Endothelial cell of umbilical vein (primary cell): ENCODE data around the gene RFLNA. TPM values are rescaled to one million over a fixed set of nuclear protein-coding genes. Genes with fewer than 3 reads are reported as not detected.
A peak's percentile ranks its signal among the peaks of the same experiment; 100 is the strongest.

ENCODE experiments used
- BruUV-seq: library from RNA; stranded (reverse); fragments of 400-500 nt; replicated peaks from 2 replicates; lab custom pipeline; 2021; lab: Mats Ljungman, UMichigan
- CTCF ChIA-PET: fragments of 300-600, 350-600 bp; sonication (Branson Sonifier 250); formaldehyde crosslinking; loops from one replicate; lab custom pipeline; 2021; ENCODE audit warnings: antibody characterized with exemption, inconsistent platforms; lab: Charles Lee
- POLR2A ChIA-PET: fragments of 300-600, 350-600 bp; sonication (Branson Sonifier 250); formaldehyde crosslinking; loops from one replicate; lab custom pipeline; 2021; ENCODE audit warnings: antibody characterized with exemption, inconsistent platforms; lab: Charles Lee
- DNase-seq: peaks from one replicate; pipeline ENCODE4 v3.0.0-alpha.2; 2011; ENCODE audit warnings: low read depth, low spot score
- FAIRE-seq: peaks from 2 replicates; lab custom pipeline; 2011; peaks lifted over from hg19 to GRCh38; lab: Jason Lieb, UNC
- H2AFZ ChIP-seq: 2 replicates; pipeline ENCODE4 v1.6.0; 2012; ENCODE audit warnings: low read depth, low read length, control low read depth, inconsistent platforms
- H3K27ac ChIP-seq: 2 replicates; pipeline ENCODE4 v1.5.1; 2011; ENCODE audit warnings: low read depth, mild to moderate bottlenecking, control low read depth, low read length, moderate library complexity; ENCODE audit not compliant: insufficient read depth
- H3K27me3 ChIP-seq, 2 experiments: 2 replicates each; pipeline versions ENCODE4 v1.6.0 to v1.6.1; 2011; ENCODE audit warnings: low read length in 2 of 2, mixed read lengths in 1 of 2; ENCODE audit not compliant: control insufficient read depth in 2 of 2, insufficient read depth in 2 of 2
- H3K36me3 ChIP-seq, 2 experiments: 2 replicates in 1 of 2; 3 replicates in 1 of 2; pipeline ENCODE4 v1.5.1; 2011; ENCODE audit warnings: low read length in 2 of 2, mild to moderate bottlenecking in 1 of 2, moderate library complexity in 1 of 2; ENCODE audit not compliant: control insufficient read depth in 2 of 2, insufficient read depth in 2 of 2; ENCODE audit errors: extremely low read depth in 1 of 2
- H3K4me1 ChIP-seq: 3 replicates; pipeline ENCODE4 v1.5.1; 2011; ENCODE audit warnings: mild to moderate bottlenecking, low read length; ENCODE audit not compliant: control insufficient read depth, insufficient read depth; ENCODE audit errors: extremely low read depth
- H3K4me2 ChIP-seq: 2 replicates; pipeline ENCODE4 v1.6.1; 2011; ENCODE audit warnings: low read length, control low read depth, mixed read lengths; ENCODE audit not compliant: insufficient read depth
- H3K4me3 ChIP-seq, 3 experiments: fragments of 200-600 bp in 1 of 3; sonication (generic), shearing (Covaris generic) in 1 of 3; replicated peaks in 1 of 3; 2 replicates each; pipeline ENCODE4 v1.5.1; 2011 to 2016; ENCODE audit warnings: control low read depth in 3 of 3, low read length in 3 of 3, mild to moderate bottlenecking in 2 of 3, inconsistent platforms in 1 of 3, low read depth in 1 of 3, moderate library complexity in 1 of 3; ENCODE audit not compliant: insufficient read depth in 1 of 3
- H3K79me2 ChIP-seq: 2 replicates; pipeline ENCODE4 v1.6.0; 2012; ENCODE audit warnings: low read length, inconsistent platforms; ENCODE audit not compliant: control insufficient read depth, insufficient read depth
- H3K9ac ChIP-seq: replicated peaks from 2 replicates; pipeline ENCODE3; 2011; ENCODE audit warnings: low read length, control low read depth; ENCODE audit not compliant: insufficient read depth; ENCODE audit errors: extremely low read depth
- H3K9me1 ChIP-seq: replicated peaks from 3 replicates; pipeline ENCODE4 v1.6.0; 2011; ENCODE audit warnings: mild to moderate bottlenecking, low read length; ENCODE audit not compliant: control insufficient read depth, insufficient read depth; ENCODE audit errors: extremely low read depth
- H3K9me3 ChIP-seq: replicated peaks from 2 replicates; pipeline ENCODE4 v1.5.1; 2012; ENCODE audit warnings: low read length, inconsistent platforms; ENCODE audit not compliant: control insufficient read depth, insufficient read depth
- H4K20me1 ChIP-seq: replicated peaks from 2 replicates; pipeline ENCODE3; 2011; ENCODE audit warnings: mild to moderate bottlenecking, low read length; ENCODE audit not compliant: control insufficient read depth, insufficient read depth; ENCODE audit errors: extremely low read depth
- CTCF ChIP-seq, 2 donors: IDR thresholded peaks; 1 replicate in 1 of 2; 2 replicates in 1 of 2; pipeline ENCODE4 v1.5.1; 2011; ENCODE audit warnings: low read length in 2 of 2, mild to moderate bottlenecking in 2 of 2, moderate library complexity in 2 of 2, control low read depth in 1 of 2, inconsistent platforms in 1 of 2, low read depth in 1 of 2; ENCODE audit not compliant: insufficient read depth in 1 of 2; ENCODE audit errors: extremely low read depth in 1 of 2
- EZH2 ChIP-seq: IDR thresholded peaks from 2 replicates; pipeline ENCODE4 v1.6.1; 2012; ENCODE audit warnings: borderline replicate concordance, low read depth, mild to moderate bottlenecking, moderate library complexity, low read length, inconsistent platforms; ENCODE audit not compliant: severe bottlenecking
- GATA2 ChIP-seq: IDR thresholded peaks from 2 replicates; pipeline ENCODE4 v1.7.0; 2011; ENCODE audit warnings: low read depth, mild to moderate bottlenecking, moderate library complexity, mixed read lengths, low read length; ENCODE audit not compliant: insufficient read length, insufficient read depth
- dilution Hi-C: fragments of 300-500 bp; cut with MboI; formaldehyde crosslinking; loops from one replicate; pipeline ENCODE4 v1.15.0; 2019; ENCODE audit warnings: low sequenced_read_pairs; ENCODE audit not compliant: extremely low pct_ligation_motif_present
- intact Hi-C: fragments of 100-400 bp; cut with micrococcal nuclease; formaldehyde crosslinking; loops from one replicate; pipeline ENCODE4 v1.10.0; 2022
- polyA plus RNA-seq, 4 experiments: library from polyadenylated mRNA; depleted of rRNA in 3 of 4; stranded (reverse) in 3 of 4; unstranded in 1 of 4; fragments of >200 nt; gene quantifications; 2 replicates each; pipeline versions ENCODE4 v1.2.1 to v1.2.3, GENCODE V29; 2011 to 2012; ENCODE audit warnings: missing spikeins in 1 of 4
- total RNA-seq: library from RNA; stranded (reverse); gene quantifications from 2 replicates; pipeline ENCODE4 v1.2.3, GENCODE V29; 2021

Gene RFLNA
- total and polyA plus RNA-seq, 2 donors (not counting 3 experiments of a cell fraction or from before 2014, with no cell fraction given): 19.7 to 24.5 TPM

- Histone ChIP-seq H3K4me3 (no peak overlapping the region), H3K79me2 (no peaks in the 10 kb centered on the region), H3K9me1 (no peaks in the 10 kb centered on the region), H4K20me1 (no peaks in the 10 kb centered on the region), H3K9ac (no peak overlapping the region), H3K36me3 (peaks cover 23 to 72% of the 10 kb centered on the region in 2 experiments), H3K27ac (no peak overlapping the region), H3K4me2 (no peak overlapping the region), H3K27me3 (no peaks in the 10 kb centered on the region), H2AFZ (no peak overlapping the region), H3K4me1 (peaks cover 5% of the 10 kb centered on the region), H3K9me3 (no peaks in the 10 kb centered on the region)
- DNase-seq (no peak), FAIRE-seq (no peak)
- ChIA-PET CTCF (interaction anchor here (0.7 to 2.1 kb wide), 12 partner anchors 9 to 424 kb away, joined by 3 to 8 read pairs (median 4); no protein-coding TSS in a partner anchor), POLR2A (no interaction called here)
- BruUV-seq: no TSS peak
- TF ChIP-seq EZH2 (no peak), GATA2 (no peak), CTCF (IDR thresholded peaks at IDR 0.05; ENCODE audit: extremely low read depth in 1 of 2, insufficient read depth in 1 of 2, low read depth in 1 of 2, low read length in 2 of 2) (peak; percentile 57 to 58)
- intact Hi-C loops (loop anchor here (2.0 kb wide), 1 partner anchor 419 kb away; no protein-coding TSS in a partner anchor), dilution Hi-C loops (no loop called here)
Observed at GRCh38 chr12:124347805-124348658, 53.1 kb downstream of the RFLNA start.
